IMR-90 (cell line): ENCODE data around the gene CHAT. TPM values are rescaled to one million over a fixed set of nuclear protein-coding genes. Genes with fewer than 3 reads are reported as not detected.

Experiments
- ATAC-seq: fragments of 200-7000 bp; cut with Tn5 transposase; 2 replicates; pipeline ENCODE4 v1.9.1; 2020; ENCODE audit warnings: low read depth, mild to moderate bottlenecking, moderate library complexity
- BruUV-seq: library from RNA; stranded (reverse); fragments of 400-500 nt; replicated peaks from 2 replicates; lab custom pipeline; 2021; lab: Mats Ljungman, UMichigan
- CTCF ChIA-PET: fragments of 300-600 bp; formaldehyde crosslinking; extraction: SDS; loops from one replicate; lab custom pipeline; 2021; ENCODE audit warnings: antibody characterized with exemption; lab: Yijun Ruan, JAX
- POLR2A ChIA-PET: fragments of 300-600 bp; sonication (Branson Sonifier 250); formaldehyde crosslinking; loops from one replicate; lab custom pipeline; 2022; ENCODE audit warnings: antibody characterized with exemption; ENCODE audit not compliant: unreplicated experiment; lab: Charles Lee
- DNase-seq: peaks from one replicate; pipeline ENCODE4 v3.0.0; 2013
- H2AFZ ChIP-seq: replicated peaks from 2 replicates; pipeline ENCODE3; 2013; ENCODE audit warnings: low read length, mild to moderate bottlenecking; ENCODE audit not compliant: poor library complexity
- H2AK5ac ChIP-seq: 2 replicates; pipeline ENCODE4 v1.6.1; 2013; ENCODE audit warnings: low read depth, low read length, inconsistent platforms
- H2AK9ac ChIP-seq: replicated peaks from 2 replicates; pipeline ENCODE3; 2013; ENCODE audit warnings: mild to moderate bottlenecking, low read depth, low read length, moderate library complexity; ENCODE audit not compliant: poor library complexity
- H2BK120ac ChIP-seq: 2 replicates; pipeline ENCODE4 v1.6.1; 2013; ENCODE audit warnings: low read depth, low read length, inconsistent platforms
- H2BK15ac ChIP-seq: 3 replicates; pipeline ENCODE4 v1.6.1; 2013; ENCODE audit warnings: low read depth, low read length, inconsistent platforms
- H2BK20ac ChIP-seq: 2 replicates; pipeline ENCODE4 v1.6.1; 2013; ENCODE audit warnings: low read depth, mild to moderate bottlenecking, inconsistent platforms, low read length, moderate library complexity
- H2BK5ac ChIP-seq: 2 replicates; pipeline ENCODE4 v1.6.1; 2013; ENCODE audit warnings: mild to moderate bottlenecking, low read depth, low read length, inconsistent platforms; ENCODE audit not compliant: poor library complexity, severe bottlenecking
- H3K14ac ChIP-seq: replicated peaks from 2 replicates; pipeline ENCODE4 v1.6.1; 2013; ENCODE audit warnings: low read depth, low read length, inconsistent platforms
- H3K18ac ChIP-seq: 2 replicates; pipeline ENCODE4 v1.6.1; 2013; ENCODE audit warnings: low read depth, low read length, control low read depth
- H3K23ac ChIP-seq: 2 replicates; pipeline ENCODE4 v1.6.1; 2013; ENCODE audit warnings: low read depth, low read length, inconsistent platforms
- H3K27ac ChIP-seq: 2 replicates; pipeline ENCODE4 v1.5.1; 2013; ENCODE audit warnings: mild to moderate bottlenecking, control low read depth, low read length; ENCODE audit not compliant: insufficient read depth
- H3K27me3 ChIP-seq: 2 replicates; pipeline ENCODE4 v1.6.1; 2013; ENCODE audit warnings: low read length; ENCODE audit not compliant: control insufficient read depth, insufficient read depth
- H3K36me3 ChIP-seq: 2 replicates; pipeline ENCODE4 v1.6.1; 2013; ENCODE audit warnings: low read length, mixed read lengths; ENCODE audit not compliant: control insufficient read depth, insufficient read depth
- H3K4ac ChIP-seq: 2 replicates; pipeline ENCODE4 v1.6.1; 2013; ENCODE audit warnings: low read depth, low read length, inconsistent platforms
- H3K4me1 ChIP-seq: 2 replicates; pipeline ENCODE4 v1.6.1; 2013; ENCODE audit warnings: low read length, mixed read lengths; ENCODE audit not compliant: control insufficient read depth, insufficient read depth
- H3K4me2 ChIP-seq: 2 replicates; pipeline ENCODE4 v1.6.1; 2013; ENCODE audit warnings: low read depth, mild to moderate bottlenecking, control low read depth, low read length, moderate library complexity
- H3K4me3 ChIP-seq: 2 replicates; pipeline ENCODE4 v1.5.1; 2013; ENCODE audit warnings: low read depth, mild to moderate bottlenecking, control low read depth, low read length, moderate library complexity; ENCODE audit not compliant: insufficient read depth
- H3K56ac ChIP-seq: 2 replicates; pipeline ENCODE4 v1.6.1; 2013; ENCODE audit warnings: low read length, inconsistent platforms; ENCODE audit not compliant: insufficient read depth; ENCODE audit errors: extremely low read depth
- H3K79me1 ChIP-seq, 2 experiments: 2 replicates each; pipeline ENCODE4 v1.6.1; 2013; ENCODE audit warnings: low read length in 2 of 2, inconsistent platforms in 1 of 2, low read depth in 1 of 2
- H3K9ac ChIP-seq: 2 replicates; pipeline ENCODE4 v1.6.1; 2013; ENCODE audit warnings: low read depth, low read length, control low read depth
- H3K9me1 ChIP-seq: 2 replicates; pipeline ENCODE4 v1.6.1; 2013; ENCODE audit warnings: low read length, inconsistent platforms; ENCODE audit not compliant: insufficient read depth
- H3K9me3 ChIP-seq: 2 replicates; pipeline ENCODE4 v1.6.1; 2013; ENCODE audit warnings: low read length; ENCODE audit not compliant: control insufficient read depth, insufficient read depth
- H4K20me1 ChIP-seq: 2 replicates; pipeline ENCODE4 v1.6.1; 2013; ENCODE audit warnings: low read length, inconsistent platforms; ENCODE audit not compliant: insufficient read depth
- H4K5ac ChIP-seq: 2 replicates; pipeline ENCODE4 v1.6.1; 2013; ENCODE audit warnings: mild to moderate bottlenecking, low read depth, low read length, control low read depth
- H4K8ac ChIP-seq, 2 experiments: 2 replicates each; pipeline ENCODE4 v1.6.1; 2013; ENCODE audit warnings: low read depth in 2 of 2, low read length in 2 of 2, control low read depth in 1 of 2, inconsistent platforms in 1 of 2
- H4K91ac ChIP-seq: 2 replicates; pipeline ENCODE4 v1.6.1; 2013; ENCODE audit warnings: low read depth, low read length, inconsistent platforms; ENCODE audit not compliant: insufficient read depth
- BHLHE40 ChIP-seq: fragments of 150-350 bp; IDR thresholded peaks from 2 replicates; pipeline ENCODE4 v1.6.1; 2016; ENCODE audit warnings: mild to moderate bottlenecking, low read depth, low read length
- CHD1 ChIP-seq: IDR thresholded peaks from 2 replicates; pipeline ENCODE4 v1.6.1; 2012; ENCODE audit warnings: low read depth, low read length, improper control_type of control experiment
- CTCF ChIP-seq: conservative IDR thresholded peaks from 2 replicates; pipeline ENCODE4 v1.5.1; 2012; ENCODE audit warnings: mild to moderate bottlenecking, low read depth, low read length, improper control_type of control experiment
- ELK1 ChIP-seq: fragments of 150-350 bp; IDR thresholded peaks from 2 replicates; pipeline ENCODE4 v1.6.1; 2016; ENCODE audit warnings: low read depth, mild to moderate bottlenecking, low read length, moderate library complexity, borderline replicate concordance
- FOS ChIP-seq: fragments of 150-350 bp; IDR thresholded peaks from 2 replicates; pipeline ENCODE4 v1.6.1; 2016; ENCODE audit warnings: low read depth, low read length
- MAZ ChIP-seq: IDR thresholded peaks from 2 replicates; pipeline ENCODE4 v1.6.1; 2012; ENCODE audit warnings: low read depth, mild to moderate bottlenecking, low read length, improper control_type of control experiment, moderate library complexity, borderline replicate concordance
- NFE2L2 ChIP-seq: fragments of 150-350 bp; IDR thresholded peaks from 2 replicates; pipeline ENCODE4 v1.6.1; 2016; ENCODE audit warnings: low read depth, mild to moderate bottlenecking, low read length
- POLR2A ChIP-seq: IDR thresholded peaks from 2 replicates; pipeline ENCODE4 v1.6.1; 2012; ENCODE audit warnings: mild to moderate bottlenecking, low read depth, low read length
- RAD21 ChIP-seq: IDR thresholded peaks from 2 replicates; pipeline ENCODE4 v1.6.1; 2012; ENCODE audit warnings: low read length, improper control_type of control experiment
- RFX5 ChIP-seq: IDR thresholded peaks from 2 replicates; pipeline ENCODE4 v1.8.0; 2012; ENCODE audit warnings: low read depth, mild to moderate bottlenecking, low read length, moderate library complexity
- SMC3 ChIP-seq: fragments of 150-350 bp; IDR thresholded peaks from 2 replicates; pipeline ENCODE4 v1.6.1; 2016; ENCODE audit warnings: low read depth, mild to moderate bottlenecking, antibody characterized with exemption, low read length, moderate library complexity
- USF2 ChIP-seq: fragments of 150-350 bp; IDR thresholded peaks from 2 replicates; pipeline ENCODE4 v1.6.1; 2017; ENCODE audit warnings: mild to moderate bottlenecking, antibody characterized with exemption, low read length, low read depth
- WGBS, 2 experiments: methylation state at CpG; one replicate each; pipeline versions ENCODE4 v1.1.5 to v1.1.7; 2013; ENCODE audit warnings: missing lambda C conversion rate in 2 of 2; ENCODE audit not compliant: insufficient read length in 1 of 2; ENCODE audit errors: extremely low coverage in 2 of 2; 5-methylcytosine and 5-hydroxymethylcytosine counted together
- dilution Hi-C: fragments of 300-500 bp; cut with HindIII; formaldehyde crosslinking; loops from one replicate; pipeline ENCODE4 v1.14.3; 2018; ENCODE audit warnings: low sequenced_read_pairs; ENCODE audit not compliant: unreplicated experiment
- in situ Hi-C: fragments of 300-500 bp; cut with MboI; formaldehyde crosslinking; loops from 3 replicates; pipeline ENCODE4 v1.14.3; 2019; ENCODE audit warnings: low sequenced_read_pairs, inconsistent platforms, mixed read lengths
- intact Hi-C: fragments of 100-400 bp; cut with micrococcal nuclease; formaldehyde crosslinking; loops from 2 replicates; pipeline ENCODE4 v1.10.0; 2022
- polyA plus RNA-seq, 3 experiments: library from polyadenylated mRNA; depleted of rRNA; stranded (reverse); fragments of >200 nt; gene quantifications; 2 replicates each; pipeline ENCODE4 v1.2.3, GENCODE V29; 2012; ENCODE audit warnings: low replicate concordance in 1 of 3
- total RNA-seq: library from RNA; depleted of rRNA; stranded (reverse); fragments of >200 nt; gene quantifications from 2 replicates; pipeline ENCODE4 v1.2.3, GENCODE V29; 2012

The CHAT gene
- total and polyA plus RNA-seq, 2 of the 4 experiments (the other 2 are of a cell fraction) = not detected

- Histone ChIP-seq H2BK15ac (no peak overlapping the region), H3K4me3 (no peak overlapping the region), H2BK120ac (no peak overlapping the region), H3K4me2 (no peak overlapping the region), H4K5ac (no peak overlapping the region), H3K9me3 (no peaks in the 10 kb centered on the region), H3K79me1 (no peaks in the 10 kb centered on the region), H3K18ac (no peak overlapping the region), H3K27ac (no peak overlapping the region), H3K14ac (no peak overlapping the region), H4K91ac (no peak overlapping the region), H3K4me1 (peaks cover 2% of the 10 kb centered on the region; the same call in 1 of the 2 replicates), H2AK9ac (no peak overlapping the region), H4K20me1 (no peaks in the 10 kb centered on the region), H2BK20ac (no peak overlapping the region), H3K56ac (no peak overlapping the region), H3K23ac (no peak overlapping the region), H3K9ac (no peak overlapping the region), H3K27me3 (peaks cover 14% of the 10 kb centered on the region; the same call in 1 of the 2 replicates), H4K8ac (no peak overlapping the region), H3K36me3 (no peaks in the 10 kb centered on the region), H2BK5ac (no peak overlapping the region), H2AK5ac (no peak overlapping the region), H2AFZ (peak overlapping the region; percentile 21), H3K4ac (no peak overlapping the region), H3K9me1 (no peaks in the 10 kb centered on the region; the same call in 1 of the 2 replicates)
- no TSS peak for BruUV-seq
- in situ Hi-C loops = loop anchor here (10.0 kb wide), 2 partner anchors 319 to 619 kb away; no protein-coding TSS in a partner anchor
- WGBS, 2 experiments = 43% methylated on average over 3 of the region's 13 CpGs; no CpG with 5 or more reads in 1 of the 2 experiments
- intact Hi-C loops = loop anchor here (10.0 kb wide), 2 partner anchors 349 to 469 kb away; partner anchors contain the start of genes PARG, TIMM23B and WASHC2A
- CTCF ChIA-PET = no interaction called here
- TF ChIP-seq ELK1 = no peak
- no peak for TF ChIP-seq BHLHE40
- TF ChIP-seq CTCF = no peak
- TF ChIP-seq SMC3 = no peak
- TF ChIP-seq MAZ = no peak
- TF ChIP-seq CHD1 = no peak
- TF ChIP-seq RFX5 = no peak
- no peak for TF ChIP-seq NFE2L2
- no peak for TF ChIP-seq POLR2A
- no peak for TF ChIP-seq RAD21
- no peak for TF ChIP-seq USF2
- no peak for TF ChIP-seq FOS
- peak; percentile 6 for DNase-seq
- dilution Hi-C loops = no loop called here
- no peak for ATAC-seq
- POLR2A ChIA-PET = no interaction called here
Measured at GRCh38 chr10:49595713-49596492, 17.9 kb upstream of the CHAT start.
